PC-9 (cell line): ENCODE results near the gene FOXN1. TPM values are rescaled to one million over a fixed set of nuclear protein-coding genes. Genes with fewer than 3 reads are reported as not detected.

Experiments used
- BruUV-seq: library from RNA; stranded (reverse); fragments of 400-500 nt; replicated peaks from 2 replicates; lab custom pipeline; 2021; lab: Mats Ljungman, UMichigan
- CTCF ChIA-PET: fragments of 300-600 bp; sonication (Branson Sonifier 250); formaldehyde crosslinking; loops from one replicate; lab custom pipeline; 2022; ENCODE audit warnings: antibody characterized with exemption; lab: Charles Lee
- POLR2A ChIA-PET: fragments of 300-600 bp; sonication (Branson Sonifier 250); formaldehyde crosslinking; loops from one replicate; lab custom pipeline; 2022; ENCODE audit warnings: antibody characterized with exemption; ENCODE audit not compliant: unreplicated experiment; lab: Charles Lee
- DNase-seq, 2 experiments: peaks; one replicate each; pipeline versions ENCODE4 v3.0.0 to v3.0.0-alpha.2; 2015 to 2022; ENCODE audit warnings: mixed read lengths in 1 of 2
- H2AFZ ChIP-seq: fragments of 200-600 bp; sonication (generic); 2 replicates; pipeline ENCODE4 v1.8.1; 2017; ENCODE audit warnings: antibody characterized with exemption
- H3F3A ChIP-seq: fragments of 200-600 bp; sonication (generic); 2 replicates; pipeline ENCODE4 v1.8.1; 2017; ENCODE audit warnings: antibody characterized with exemption, mild to moderate bottlenecking, low read depth; ENCODE audit not compliant: insufficient read depth
- H3K27ac ChIP-seq: fragments of 200-600 bp; sonication (generic); 2 replicates; pipeline ENCODE4 v1.6.1; 2016; ENCODE audit warnings: mixed run types
- H3K27me3 ChIP-seq: fragments of 200-600 bp; sonication (generic); 2 replicates; pipeline ENCODE4 v1.6.1; 2016; ENCODE audit warnings: low read depth, mixed run types; ENCODE audit not compliant: insufficient read depth
- H3K36me3 ChIP-seq: fragments of 200-600 bp; sonication (generic); 2 replicates; pipeline ENCODE4 v1.6.1; 2016; ENCODE audit warnings: low read depth, mixed run types
- H3K4me1 ChIP-seq: fragments of 200-600 bp; sonication (generic); replicated peaks from 2 replicates; pipeline ENCODE4 v1.6.1; 2016; ENCODE audit warnings: mixed run types; ENCODE audit not compliant: insufficient read depth
- H3K4me2 ChIP-seq: fragments of 200-600 bp; sonication (generic); 2 replicates; pipeline ENCODE4 v1.6.1; 2017; ENCODE audit warnings: mixed run types
- H3K4me3 ChIP-seq: fragments of 200-600 bp; sonication (generic); 2 replicates; pipeline ENCODE4 v1.6.1; 2016; ENCODE audit warnings: mixed run types
- H3K79me2 ChIP-seq: fragments of 200-600 bp; sonication (generic); 2 replicates; pipeline ENCODE4 v1.6.1; 2017; ENCODE audit warnings: low read depth, mixed run types
- H3K9me2 ChIP-seq: fragments of 200-600 bp; sonication (generic); 2 replicates; pipeline ENCODE4 v1.8.1; 2017; ENCODE audit warnings: mild to moderate bottlenecking; ENCODE audit not compliant: insufficient read depth
- H3K9me3 ChIP-seq: fragments of 200-600 bp; sonication (generic); 2 replicates; pipeline ENCODE4 v1.8.1; 2016; ENCODE audit warnings: low read depth; ENCODE audit not compliant: insufficient read depth
- H4K20me1 ChIP-seq: fragments of 200-600 bp; sonication (generic); 2 replicates; pipeline ENCODE4 v1.8.1; 2017; ENCODE audit not compliant: insufficient read depth
- EZH2 ChIP-seq: fragments of 200-600 bp; sonication (generic); IDR thresholded peaks from 2 replicates; pipeline ENCODE4 v1.8.0; 2017; ENCODE audit warnings: antibody characterized with exemption, low read depth
- intact Hi-C: fragments of 100-400 bp; cut with micrococcal nuclease; formaldehyde crosslinking; loops from one replicate; pipeline ENCODE4 v1.10.0; 2022; ENCODE audit not compliant: unreplicated experiment
- total RNA-seq: library from RNA; stranded (reverse); gene quantifications from 2 replicates; pipeline ENCODE4 v1.2.3, GENCODE V29; 2021
- TF ChIP-seq, protein P1 (sequence below): fragments of 200-600 bp; sonication (generic); conservative IDR thresholded peaks from 2 replicates; pipeline ENCODE4 v1.6.1; 2017; ENCODE audit warnings: mixed run types, antibody characterized with exemption, mild to moderate bottlenecking, moderate library complexity

The FOXN1 gene
- total RNA-seq, 1 experiment from 2014 or later: not detected

GRCh38 chr17:28576758-28577465, 70.8 kb downstream of the FOXN1 start, which contains the start of gene ALDOC:
Gene ALDOC, minus strand, starts transcription at chr17:28576895. Its CDS starts 1,363 bp downstream, at chr17:28575532.
- H3K27me3 ChIP-seq: no peaks in the 10 kb centered on the region
- H3K79me2 ChIP-seq: no peaks in the 10 kb centered on the region
- no peaks in the 10 kb centered on the region for H3K9me2 ChIP-seq
- no peaks in the 10 kb centered on the region; the same call in 1 of the 2 replicates for H4K20me1 ChIP-seq
- TF ChIP-seq, protein P1, sequence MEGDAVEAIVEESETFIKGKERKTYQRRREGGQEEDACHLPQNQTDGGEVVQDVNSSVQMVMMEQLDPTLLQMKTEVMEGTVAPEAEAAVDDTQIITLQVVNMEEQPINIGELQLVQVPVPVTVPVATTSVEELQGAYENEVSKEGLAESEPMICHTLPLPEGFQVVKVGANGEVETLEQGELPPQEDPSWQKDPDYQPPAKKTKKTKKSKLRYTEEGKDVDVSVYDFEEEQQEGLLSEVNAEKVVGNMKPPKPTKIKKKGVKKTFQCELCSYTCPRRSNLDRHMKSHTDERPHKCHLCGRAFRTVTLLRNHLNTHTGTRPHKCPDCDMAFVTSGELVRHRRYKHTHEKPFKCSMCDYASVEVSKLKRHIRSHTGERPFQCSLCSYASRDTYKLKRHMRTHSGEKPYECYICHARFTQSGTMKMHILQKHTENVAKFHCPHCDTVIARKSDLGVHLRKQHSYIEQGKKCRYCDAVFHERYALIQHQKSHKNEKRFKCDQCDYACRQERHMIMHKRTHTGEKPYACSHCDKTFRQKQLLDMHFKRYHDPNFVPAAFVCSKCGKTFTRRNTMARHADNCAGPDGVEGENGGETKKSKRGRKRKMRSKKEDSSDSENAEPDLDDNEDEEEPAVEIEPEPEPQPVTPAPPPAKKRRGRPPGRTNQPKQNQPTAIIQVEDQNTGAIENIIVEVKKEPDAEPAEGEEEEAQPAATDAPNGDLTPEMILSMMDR: no peak
- intact Hi-C loops: no loop called here
- H3K4me1 ChIP-seq: peaks cover 10% of the 10 kb centered on the region
- H3K27ac ChIP-seq: no peak within 1 kb of the TSS
- ChIA-PET CTCF (interaction anchor here (0.5 to 0.6 kb wide), 2 partner anchors 145 to 715 kb away, joined by 6 to 7 read pairs; no protein-coding TSS in a partner anchor), POLR2A (interaction anchor here (0.7 to 1.0 kb wide), 2 partner anchors 24 to 241 kb away, joined by 4 to 5 read pairs; partner anchors contain the start of gene UNC119)
- 0 out of 2 replicates have a peak, but pooled peaks cover 4% of the 10 kb centered on the region for H3K36me3 ChIP-seq
- H3K4me2 ChIP-seq: peak within 1 kb of the TSS; percentile 52
- H2AFZ ChIP-seq: 0 out of 2 replicates have a peak within 1 kb of the TSS, but pooled peaks have one; percentile 41
- no peaks in the 10 kb centered on the region for H3K9me3 ChIP-seq
- peaks cover 15% of the 10 kb centered on the region; the same call in 1 of the 2 replicates for H3F3A ChIP-seq
- no peak within 1 kb of the TSS for H3K4me3 ChIP-seq
- BruUV-seq: no TSS peak
- DNase-seq: peak; percentile 79 to 91

GRCh38 chr17:28577466-28577824, 71.3 kb downstream of the FOXN1 start:
- no peak for TF ChIP-seq EZH2
- TF ChIP-seq, protein P1: no peak
- peak overlapping the region; percentile 52; the same call in 1 of the 2 replicates for H3K4me2 ChIP-seq
- peaks cover 15% of the 10 kb centered on the region; the same call in 1 of the 2 replicates for H3F3A ChIP-seq
- no peaks in the 10 kb centered on the region for H3K79me2 ChIP-seq
- no peaks in the 10 kb centered on the region; the same call in 1 of the 2 replicates for H4K20me1 ChIP-seq
- DNase-seq: no peak
- H3K4me1 ChIP-seq: peaks cover 4% of the 10 kb centered on the region; the same call in 1 of the 2 replicates
- no peaks in the 10 kb centered on the region for H3K27me3 ChIP-seq
- 0 out of 2 replicates have a peak, but pooled peaks cover 7% of the 10 kb centered on the region for H3K36me3 ChIP-seq
- H3K27ac ChIP-seq: no peak overlapping the region
- intact Hi-C loops: no loop called here
- H3K4me3 ChIP-seq: no peak overlapping the region
- H2AFZ ChIP-seq: no peak overlapping the region
- CTCF ChIA-PET: interaction anchor here (0.5 kb wide), 1 partner anchor 715 kb away, joined by 6 read pairs; no protein-coding TSS in a partner anchor
- no peaks in the 10 kb centered on the region for H3K9me3 ChIP-seq
- H3K9me2 ChIP-seq: no peaks in the 10 kb centered on the region
- POLR2A ChIA-PET: interaction anchor here (0.7 to 1.0 kb wide), 2 partner anchors 22 to 241 kb away, joined by 3 to 5 read pairs; no protein-coding TSS in a partner anchor
- no TSS peak for BruUV-seq
